HepG2 (cell line): ENCODE measurements around the gene HTRA2. TPM values are rescaled to one million over a fixed set of nuclear protein-coding genes. Genes with fewer than 3 reads are reported as not detected.

Experiments used
- HDAC6 ChIP-seq: fragments of 200-600 bp; sonication (generic); IDR thresholded peaks from 2 replicates; pipeline ENCODE4 v1.7.0; 2017; ENCODE audit warnings: mild to moderate bottlenecking, antibody characterized with exemption, low read length, low read depth
- ISX ChIP-seq: sonication (generic); formaldehyde crosslinking; conservative IDR thresholded peaks from 2 replicates; pipeline ENCODE4 v1.5.0; 2020; ENCODE audit warnings: missing genetic modification reagents
- NCOA1 ChIP-seq: sonication (generic); formaldehyde crosslinking; IDR thresholded peaks from 2 replicates; pipeline ENCODE4 v1.9.0; 2021; ENCODE audit warnings: missing genetic modification reagents
- ZNF180 ChIP-seq: sonication (generic); formaldehyde crosslinking; IDR thresholded peaks from 2 replicates; pipeline ENCODE4 v1.4.0; 2020; ENCODE audit warnings: low read depth, missing genetic modification reagents, borderline replicate concordance
- polyA plus RNA-seq, 8 experiments: library from polyadenylated mRNA; depleted of rRNA in 3 of 8; stranded (reverse) in 7 of 8; unstranded in 1 of 8; fragments of >200 nt; fragmentation: Illumina TruSeq in 4 of 8; extraction: Trizol in 4 of 8; gene quantifications; 2 replicates each; pipeline versions ENCODE4 v1.2.1 to v1.2.3, GENCODE V29; 2011 to 2016; ENCODE audit warnings: low read depth in 4 of 8, missing spikeins in 1 of 8, mixed read lengths in 1 of 8; ENCODE audit not compliant: insufficient read depth in 1 of 8
- total RNA-seq, 5 experiments: library from RNA; depleted of rRNA; stranded (reverse); fragments of >200 nt; fragmentation: Illumina TruSeq; extraction: Trizol; gene quantifications; 2 replicates each; pipeline ENCODE4 v1.2.3, GENCODE V29; 2016; ENCODE audit warnings: low read depth in 1 of 5
- TF ChIP-seq, protein P1 (sequence below): sonication (generic); formaldehyde crosslinking; IDR thresholded peaks from 2 replicates; pipeline ENCODE4 v1.4.0; 2020; ENCODE audit warnings: missing genetic modification reagents
- TF ChIP-seq, protein P2 (sequence below): sonication (generic); formaldehyde crosslinking; IDR thresholded peaks from 2 replicates; pipeline ENCODE4 v1.4.0; 2020; ENCODE audit warnings: missing genetic modification reagents, borderline replicate concordance
- TF ChIP-seq, protein P3 (sequence below): sonication (generic); formaldehyde crosslinking; IDR thresholded peaks from 2 replicates; pipeline ENCODE4 v1.4.0; 2020; ENCODE audit warnings: mild to moderate bottlenecking, missing genetic modification reagents, borderline replicate concordance
- TF ChIP-seq, protein P4 (sequence below): sonication (generic); formaldehyde crosslinking; IDR thresholded peaks from 2 replicates; pipeline ENCODE4 v1.4.0; 2020; ENCODE audit warnings: missing genetic modification reagents

The HTRA2 gene
- total and polyA plus RNA-seq, 2 of the 13 experiments (the other 11 are each of a cell fraction or from before 2014, with no cell fraction given): 47.7 to 50.3 TPM

DNA sequence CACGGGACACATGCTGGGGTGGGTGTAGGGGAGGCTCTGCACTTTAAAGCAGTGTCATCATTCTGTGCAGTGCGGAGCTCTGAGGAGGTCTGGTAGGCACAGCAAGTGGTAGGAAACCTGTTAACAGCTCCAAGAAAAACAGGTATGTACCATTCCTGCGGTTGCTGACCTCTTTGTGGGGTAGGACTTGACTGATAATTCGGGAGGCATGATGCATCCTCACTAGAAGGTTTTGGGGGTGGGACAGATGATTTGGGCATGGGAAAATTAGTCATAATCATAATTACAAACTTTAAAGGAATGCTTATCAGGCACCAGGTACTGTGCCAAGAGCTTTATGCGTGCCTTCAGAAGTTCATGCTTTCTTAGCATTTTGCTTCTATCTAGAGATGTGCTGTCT, 34.5 kb downstream of the HTRA2 start (continued):
- TF ChIP-seq, protein P1, sequence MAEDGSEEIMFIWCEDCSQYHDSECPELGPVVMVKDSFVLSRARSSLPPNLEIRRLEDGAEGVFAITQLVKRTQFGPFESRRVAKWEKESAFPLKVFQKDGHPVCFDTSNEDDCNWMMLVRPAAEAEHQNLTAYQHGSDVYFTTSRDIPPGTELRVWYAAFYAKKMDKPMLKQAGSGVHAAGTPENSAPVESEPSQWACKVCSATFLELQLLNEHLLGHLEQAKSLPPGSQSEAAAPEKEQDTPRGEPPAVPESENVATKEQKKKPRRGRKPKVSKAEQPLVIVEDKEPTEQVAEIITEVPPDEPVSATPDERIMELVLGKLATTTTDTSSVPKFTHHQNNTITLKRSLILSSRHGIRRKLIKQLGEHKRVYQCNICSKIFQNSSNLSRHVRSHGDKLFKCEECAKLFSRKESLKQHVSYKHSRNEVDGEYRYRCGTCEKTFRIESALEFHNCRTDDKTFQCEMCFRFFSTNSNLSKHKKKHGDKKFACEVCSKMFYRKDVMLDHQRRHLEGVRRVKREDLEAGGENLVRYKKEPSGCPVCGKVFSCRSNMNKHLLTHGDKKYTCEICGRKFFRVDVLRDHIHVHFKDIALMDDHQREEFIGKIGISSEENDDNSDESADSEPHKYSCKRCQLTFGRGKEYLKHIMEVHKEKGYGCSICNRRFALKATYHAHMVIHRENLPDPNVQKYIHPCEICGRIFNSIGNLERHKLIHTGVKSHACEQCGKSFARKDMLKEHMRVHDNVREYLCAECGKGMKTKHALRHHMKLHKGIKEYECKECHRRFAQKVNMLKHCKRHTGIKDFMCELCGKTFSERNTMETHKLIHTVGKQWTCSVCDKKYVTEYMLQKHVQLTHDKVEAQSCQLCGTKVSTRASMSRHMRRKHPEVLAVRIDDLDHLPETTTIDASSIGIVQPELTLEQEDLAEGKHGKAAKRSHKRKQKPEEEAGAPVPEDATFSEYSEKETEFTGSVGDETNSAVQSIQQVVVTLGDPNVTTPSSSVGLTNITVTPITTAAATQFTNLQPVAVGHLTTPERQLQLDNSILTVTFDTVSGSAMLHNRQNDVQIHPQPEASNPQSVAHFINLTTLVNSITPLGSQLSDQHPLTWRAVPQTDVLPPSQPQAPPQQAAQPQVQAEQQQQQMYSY (CRISPR knock-in tag): no peak
- TF ChIP-seq ZNF180 (CRISPR knock-in tag): no peak
- TF ChIP-seq NCOA1 (CRISPR knock-in tag): no peak
- TF ChIP-seq HDAC6: no peak
- TF ChIP-seq, protein P2, sequence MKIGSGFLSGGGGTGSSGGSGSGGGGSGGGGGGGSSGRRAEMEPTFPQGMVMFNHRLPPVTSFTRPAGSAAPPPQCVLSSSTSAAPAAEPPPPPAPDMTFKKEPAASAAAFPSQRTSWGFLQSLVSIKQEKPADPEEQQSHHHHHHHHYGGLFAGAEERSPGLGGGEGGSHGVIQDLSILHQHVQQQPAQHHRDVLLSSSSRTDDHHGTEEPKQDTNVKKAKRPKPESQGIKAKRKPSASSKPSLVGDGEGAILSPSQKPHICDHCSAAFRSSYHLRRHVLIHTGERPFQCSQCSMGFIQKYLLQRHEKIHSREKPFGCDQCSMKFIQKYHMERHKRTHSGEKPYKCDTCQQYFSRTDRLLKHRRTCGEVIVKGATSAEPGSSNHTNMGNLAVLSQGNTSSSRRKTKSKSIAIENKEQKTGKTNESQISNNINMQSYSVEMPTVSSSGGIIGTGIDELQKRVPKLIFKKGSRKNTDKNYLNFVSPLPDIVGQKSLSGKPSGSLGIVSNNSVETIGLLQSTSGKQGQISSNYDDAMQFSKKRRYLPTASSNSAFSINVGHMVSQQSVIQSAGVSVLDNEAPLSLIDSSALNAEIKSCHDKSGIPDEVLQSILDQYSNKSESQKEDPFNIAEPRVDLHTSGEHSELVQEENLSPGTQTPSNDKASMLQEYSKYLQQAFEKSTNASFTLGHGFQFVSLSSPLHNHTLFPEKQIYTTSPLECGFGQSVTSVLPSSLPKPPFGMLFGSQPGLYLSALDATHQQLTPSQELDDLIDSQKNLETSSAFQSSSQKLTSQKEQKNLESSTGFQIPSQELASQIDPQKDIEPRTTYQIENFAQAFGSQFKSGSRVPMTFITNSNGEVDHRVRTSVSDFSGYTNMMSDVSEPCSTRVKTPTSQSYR: no peak
- TF ChIP-seq, protein P3, sequence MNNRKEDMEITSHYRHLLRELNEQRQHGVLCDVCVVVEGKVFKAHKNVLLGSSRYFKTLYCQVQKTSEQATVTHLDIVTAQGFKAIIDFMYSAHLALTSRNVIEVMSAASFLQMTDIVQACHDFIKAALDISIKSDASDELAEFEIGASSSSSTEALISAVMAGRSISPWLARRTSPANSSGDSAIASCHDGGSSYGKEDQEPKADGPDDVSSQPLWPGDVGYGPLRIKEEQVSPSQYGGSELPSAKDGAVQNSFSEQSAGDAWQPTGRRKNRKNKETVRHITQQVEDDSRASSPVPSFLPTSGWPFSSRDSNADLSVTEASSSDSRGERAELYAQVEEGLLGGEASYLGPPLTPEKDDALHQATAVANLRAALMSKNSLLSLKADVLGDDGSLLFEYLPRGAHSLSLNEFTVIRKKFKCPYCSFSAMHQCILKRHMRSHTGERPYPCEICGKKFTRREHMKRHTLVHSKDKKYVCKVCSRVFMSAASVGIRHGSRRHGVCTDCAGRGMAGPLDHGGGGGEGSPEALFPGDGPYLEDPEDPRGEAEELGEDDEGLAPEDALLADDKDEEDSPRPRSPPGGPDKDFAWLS (CRISPR knock-in tag): no peak
- TF ChIP-seq, protein P4, sequence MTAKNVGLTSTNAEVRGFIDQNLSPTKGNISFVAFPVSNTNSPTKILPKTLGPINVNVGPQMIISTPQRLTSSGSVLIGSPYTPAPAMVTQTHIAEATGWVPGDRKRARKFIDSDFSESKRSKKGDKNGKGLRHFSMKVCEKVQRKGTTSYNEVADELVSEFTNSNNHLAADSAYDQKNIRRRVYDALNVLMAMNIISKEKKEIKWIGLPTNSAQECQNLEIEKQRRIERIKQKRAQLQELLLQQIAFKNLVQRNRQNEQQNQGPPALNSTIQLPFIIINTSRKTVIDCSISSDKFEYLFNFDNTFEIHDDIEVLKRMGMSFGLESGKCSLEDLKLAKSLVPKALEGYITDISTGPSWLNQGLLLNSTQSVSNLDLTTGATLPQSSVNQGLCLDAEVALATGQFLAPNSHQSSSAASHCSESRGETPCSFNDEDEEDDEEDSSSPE (CRISPR knock-in tag): no peak
- no peak for TF ChIP-seq ISX (CRISPR knock-in tag)
